NCI-H748 (cell line): Measurements from ENCODE around the gene PNPLA5.
"Not testable (repeated sequence)": the region's sequence is repeated elsewhere in the genome, so short reads cannot be mapped to it uniquely, and the experiment has no call there.

ENCODE experiments used
- DNase-seq: peaks from one replicate; lab custom pipeline; 2025; ENCODE audit not compliant: unreplicated experiment; lab: John Stamatoyannopoulos, UW

PNPLA5 gene

DNA sequence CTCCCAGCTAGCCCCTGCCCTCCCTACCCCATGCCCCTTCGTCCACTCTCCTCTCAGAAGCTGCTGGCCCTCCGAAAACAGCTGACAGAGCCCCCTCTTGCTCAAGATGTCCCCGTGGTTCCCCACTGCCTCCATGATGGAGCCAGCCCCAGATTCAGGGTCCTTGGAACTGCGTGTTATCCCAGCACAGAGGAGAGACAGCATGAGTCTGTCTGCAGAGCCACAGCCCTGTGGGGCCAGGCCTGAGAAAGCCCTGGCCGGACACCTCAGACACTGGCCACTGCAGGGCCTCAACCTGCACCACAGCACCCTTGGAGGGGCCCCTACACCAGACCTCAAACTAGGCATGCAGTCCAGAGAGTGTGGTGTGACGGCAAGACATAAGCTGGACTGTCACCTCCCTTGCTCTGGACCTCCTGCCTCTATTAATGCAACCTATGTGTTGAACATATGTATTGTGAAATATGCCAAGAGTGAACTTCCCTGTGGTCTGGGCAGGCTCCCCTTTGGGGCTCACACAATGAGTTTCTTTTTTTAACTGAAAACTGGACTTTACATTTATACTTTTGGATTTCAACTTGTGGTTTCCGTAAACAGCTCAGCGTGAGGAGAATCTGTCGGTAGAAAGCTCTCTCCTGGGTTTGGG lies 9.6 kb downstream of the PNPLA5 start:
- no peak for DNase-seq

- DNase-seq: no peak
Observed at GRCh38 chr22:43881091-43882061, 10.4 kb downstream of the PNPLA5 start.

DNA sequence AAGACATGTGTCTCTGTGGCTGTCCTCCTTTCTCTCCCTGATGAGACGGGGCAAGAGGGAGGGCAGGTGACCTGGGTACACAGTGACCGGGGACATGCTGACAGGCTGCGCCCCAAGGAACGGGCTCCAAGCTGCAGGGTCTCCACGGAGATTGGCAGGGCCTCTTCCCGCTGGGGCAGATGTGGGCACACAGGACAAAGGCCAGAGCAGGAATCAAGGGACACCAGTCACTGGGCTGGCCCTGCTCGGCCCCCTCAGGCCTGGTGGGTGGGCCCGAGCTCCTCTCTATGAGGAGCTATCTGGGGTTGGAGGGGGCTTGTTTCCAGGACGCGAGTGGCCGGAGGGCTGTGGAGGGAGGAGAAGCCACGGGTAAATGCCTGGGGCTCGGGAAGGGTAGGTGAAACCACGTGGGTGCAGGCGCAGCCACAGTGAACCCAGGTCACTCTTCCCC lies 11.2 kb downstream of the PNPLA5 start:
- no peak for DNase-seq

DNA sequence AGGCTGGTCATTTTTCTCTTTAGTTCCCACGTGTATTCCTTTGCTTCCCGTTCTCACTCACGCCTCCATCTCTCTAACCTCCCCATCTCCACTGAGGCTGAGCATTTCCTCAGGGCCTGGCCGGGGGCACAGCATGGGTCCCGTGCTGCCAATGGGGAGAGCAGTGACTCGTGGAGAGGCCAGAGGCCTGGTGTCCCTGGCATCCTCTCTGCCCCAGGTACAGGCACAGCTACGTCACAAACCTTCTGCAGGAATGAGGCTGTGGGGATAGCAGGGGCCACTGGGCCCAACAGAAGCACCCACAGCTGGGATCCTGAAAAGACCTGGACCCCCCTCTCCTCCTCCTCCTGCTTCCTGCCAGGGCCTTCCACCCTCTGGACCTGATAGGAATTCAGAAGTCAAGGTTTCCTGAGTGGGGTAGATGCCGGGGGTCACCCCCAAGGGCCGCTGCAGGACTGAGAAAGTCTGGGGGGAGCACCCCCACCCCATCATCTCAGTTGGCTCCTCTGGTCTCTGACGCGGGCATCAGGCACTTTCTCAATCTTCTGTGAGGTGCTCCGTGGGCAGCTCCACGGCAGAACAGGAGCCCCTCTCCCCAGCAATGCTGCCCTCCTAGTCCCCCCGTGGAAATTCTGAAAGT lies 11.8 kb downstream of the PNPLA5 start:
- DNase-seq: no peak

GRCh38 chr22:43878831-43879550 lies 12.8 kb downstream of the PNPLA5 start:
- DNase-seq: no peak

DNA sequence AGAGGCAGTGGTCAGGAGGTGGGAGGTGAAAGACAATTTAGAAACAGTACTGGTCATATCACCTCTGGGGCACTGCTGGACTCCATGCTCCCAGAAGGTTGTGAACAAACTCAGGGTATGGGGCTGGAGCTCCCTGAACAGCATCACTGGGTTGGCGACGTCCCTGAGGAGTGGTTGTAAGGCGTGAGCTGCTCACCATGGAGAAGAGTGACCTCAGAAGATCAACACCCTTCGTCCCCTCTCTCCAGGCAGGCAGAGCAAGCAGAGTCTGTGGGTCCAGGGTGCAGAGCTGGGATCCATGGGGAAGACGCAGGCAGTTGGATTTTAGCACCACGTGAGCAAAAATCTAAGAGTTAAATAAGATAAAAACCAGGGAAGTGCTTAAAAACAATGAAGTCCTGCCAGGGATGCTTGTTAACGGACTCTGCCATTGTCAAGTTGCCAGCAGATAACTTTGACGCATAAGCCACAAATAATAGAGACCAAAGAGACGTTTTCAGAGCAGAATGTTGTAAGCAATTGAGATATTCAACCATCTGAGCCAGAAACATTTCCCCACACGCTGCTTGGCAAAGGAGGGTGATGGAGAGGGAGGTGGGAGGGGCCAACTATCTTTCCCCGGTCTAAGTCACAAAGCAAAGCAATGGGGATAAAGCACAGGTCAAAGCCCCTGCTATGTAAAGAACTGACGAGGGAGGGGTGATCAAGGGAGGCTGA lies 13.6 kb downstream of the PNPLA5 start:
- DNase-seq: no peak

DNA sequence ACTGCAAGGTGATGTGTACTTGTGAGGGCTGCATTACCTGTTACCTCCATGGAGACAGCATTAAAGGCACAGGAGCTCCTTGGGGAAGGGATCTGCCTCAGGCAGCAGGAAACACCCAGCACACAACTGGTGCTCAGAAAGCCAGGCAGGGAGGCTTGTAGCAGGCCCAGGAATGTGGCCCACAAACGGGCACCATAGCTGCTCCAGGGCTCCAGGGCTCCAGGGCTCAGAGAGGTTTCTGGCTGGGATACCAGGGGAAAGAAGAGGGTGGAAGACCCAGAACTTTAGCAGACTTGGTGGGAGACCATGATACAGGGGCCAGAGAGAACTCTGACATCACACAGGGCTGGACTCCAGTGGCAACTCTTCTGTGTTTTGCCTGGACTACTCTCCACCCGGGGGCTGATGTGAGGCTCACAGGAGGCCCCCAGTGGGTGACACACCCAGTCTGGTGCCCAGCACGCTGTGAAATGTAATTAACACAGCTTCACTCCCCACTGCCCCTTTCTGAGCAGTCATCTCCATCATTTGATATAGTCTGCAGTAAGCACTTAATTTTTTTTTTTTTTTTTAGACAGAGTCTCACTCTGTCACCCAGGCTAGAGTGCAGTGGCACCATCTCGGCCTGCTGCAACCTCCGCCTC lies 14.8 kb downstream of the PNPLA5 start:
- DNase-seq: no peak

DNA sequence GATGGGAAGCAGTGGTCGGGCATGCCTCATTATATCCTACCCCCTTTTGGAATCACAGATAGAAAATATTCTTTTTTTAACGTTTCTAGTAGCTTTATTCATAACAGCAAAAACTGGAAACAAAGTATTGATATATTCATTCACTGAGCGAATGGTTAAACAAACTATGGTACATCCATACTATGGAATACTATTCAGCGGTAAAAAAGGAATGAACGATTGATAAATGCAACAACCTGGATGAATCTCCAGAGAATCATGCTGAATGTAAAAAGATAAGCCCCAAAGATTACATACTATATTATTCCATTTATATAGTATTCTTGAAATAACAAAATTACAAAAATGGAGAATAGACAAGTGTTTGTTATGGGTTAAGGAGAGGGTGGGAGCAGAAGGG lies 22.0 kb downstream of the PNPLA5 start:
- DNase-seq: no peak

DNA sequence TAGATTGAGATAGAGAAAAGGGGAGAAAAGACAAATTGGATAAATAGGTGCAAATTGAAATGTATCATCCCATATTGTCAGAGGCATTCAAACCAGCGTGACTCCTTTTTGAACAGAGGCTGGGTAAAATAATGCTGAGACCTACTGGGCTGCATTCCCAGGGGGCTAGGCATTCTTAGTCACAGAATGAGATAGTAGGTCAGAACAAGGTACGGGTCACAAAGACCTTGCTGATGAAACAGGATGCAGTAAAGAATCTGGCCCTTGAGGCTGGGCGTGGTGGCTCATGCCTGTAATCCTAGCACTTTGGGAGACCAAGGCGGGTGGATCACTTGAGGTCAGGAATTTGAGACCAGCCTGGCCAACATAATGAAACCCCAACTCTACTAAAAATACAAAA lies 22.8 kb downstream of the PNPLA5 start:
- not testable (repeated sequence) for DNase-seq

GRCh38 chr22:43867839-43868635 lies 23.8 kb downstream of the PNPLA5 start:
- no peak for DNase-seq

- no peak for DNase-seq
Observed at GRCh38 chr22:43862882-43863202, 29.0 kb downstream of the PNPLA5 start.

- DNase-seq: peak; percentile 84
Observed at GRCh38 chr22:43862074-43862881, 29.5 kb downstream of the PNPLA5 start, which contains the start of gene SULT4A1. TSS of gene SULT4A1 (minus strand) at chr22:43862513. CDS start at chr22:43862382, 131 bp downstream.

DNA sequence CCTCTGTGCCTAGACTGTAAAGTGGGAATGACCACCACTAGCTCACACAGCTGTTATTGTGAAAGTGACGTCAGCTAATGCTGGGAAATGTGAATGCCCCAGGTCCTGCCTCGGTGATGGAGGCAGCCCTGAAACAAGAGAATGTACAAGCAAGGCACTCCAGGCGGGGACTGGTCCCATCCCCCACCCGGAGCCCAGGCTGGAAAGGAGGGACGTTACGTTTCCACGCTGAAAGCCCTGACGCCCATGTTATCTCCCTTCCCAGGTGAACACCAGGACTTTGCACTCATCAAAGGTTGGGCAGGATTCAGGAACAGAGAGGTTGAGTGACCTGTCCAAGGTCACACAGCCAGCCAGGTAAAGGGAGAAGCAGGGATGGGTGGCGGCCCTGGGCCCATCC lies 30.3 kb downstream of the PNPLA5 start:
- peak; percentile 65 for DNase-seq

GRCh38 chr22:43860831-43861230 lies 31.0 kb downstream of the PNPLA5 start:
- no peak for DNase-seq

GRCh38 chr22:43860126-43860525 lies 31.7 kb downstream of the PNPLA5 start:
- DNase-seq: no peak

DNA sequence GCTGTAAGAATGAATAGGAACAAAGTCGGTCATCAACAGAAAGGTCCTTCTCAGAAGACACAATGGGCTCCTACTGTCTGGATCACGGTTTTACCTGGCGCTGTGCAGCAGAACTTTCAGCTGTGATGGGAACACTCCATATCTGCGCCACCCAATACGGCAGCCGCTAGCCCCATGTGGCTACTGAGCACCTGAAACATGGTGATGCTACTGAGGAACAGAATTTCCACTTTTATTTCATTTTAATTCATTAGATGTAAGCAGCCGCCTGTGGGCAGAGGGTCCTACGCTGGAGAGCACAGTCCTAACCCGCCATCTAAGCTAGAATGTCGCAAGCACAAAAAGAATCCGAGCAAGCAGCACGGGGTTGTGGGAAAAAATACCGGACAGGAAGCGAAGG lies 32.2 kb downstream of the PNPLA5 start:
- DNase-seq: no peak

DNA sequence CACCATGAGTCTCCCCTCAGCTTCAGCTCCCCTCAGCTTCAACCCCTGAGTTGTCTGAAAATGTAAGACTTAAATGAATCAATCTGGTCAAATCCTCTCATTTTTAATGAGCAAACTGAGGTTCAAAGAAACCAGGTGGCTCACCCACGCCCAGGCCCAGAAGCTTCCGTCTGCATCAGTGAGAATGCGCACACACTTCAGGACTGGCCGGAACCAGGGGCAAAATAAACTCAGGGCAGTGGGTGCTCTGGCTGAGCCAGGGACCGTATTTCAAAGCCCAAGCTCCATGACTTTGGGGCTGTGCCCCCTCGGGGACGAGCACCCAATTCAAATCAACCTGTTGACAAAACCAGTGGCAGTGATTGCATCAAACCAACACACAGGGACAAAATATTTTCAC lies 32.6 kb downstream of the PNPLA5 start:
- no peak for DNase-seq

GRCh38 chr22:43858156-43858895 lies 33.5 kb downstream of the PNPLA5 start:
- no peak for DNase-seq
